K562 (cell line): ENCODE data around the gene SNAPC2. TPM values are rescaled to one million over a fixed set of nuclear protein-coding genes. Genes with fewer than 3 reads are reported as not detected.
A peak's percentile ranks its signal among the peaks of the same experiment; 100 is the strongest.

ENCODE experiments used
- CHCHD3 ChIP-seq: fragments of 250-450 bp; sonication (Bioruptor Pico); IDR thresholded peaks from 2 replicates; pipeline ENCODE4 v2.1.2; 2022; ENCODE audit warnings: mild to moderate bottlenecking
- KDM5B ChIP-seq: fragments of 200-600 bp; sonication (generic); IDR thresholded peaks from 2 replicates; pipeline ENCODE4 v1.6.1; 2012; ENCODE audit warnings: low read depth, mild to moderate bottlenecking, moderate library complexity, low read length, control low read depth, inconsistent platforms; ENCODE audit not compliant: insufficient replicate concordance
- KLF16 ChIP-seq: IDR thresholded peaks from 2 replicates; pipeline ENCODE4 v1.6.1; 2016; ENCODE audit warnings: antibody characterized with exemption
- MECOM ChIP-seq: fragments of 250-450 bp; sonication (Bioruptor Pico); IDR thresholded peaks from 2 replicates; pipeline ENCODE4 v1.8.0; 2022; ENCODE audit warnings: inconsistent platforms
- POLR2A ChIP-seq: fragments of 450-650 bp; conservative IDR thresholded peaks from 2 replicates; pipeline ENCODE4 v1.6.1; 2016
- PTRF ChIP-seq: fragments of 450-650 bp; IDR thresholded peaks from 2 replicates; pipeline ENCODE4 v1.6.1; 2016; ENCODE audit warnings: mild to moderate bottlenecking, missing genetic modification characterization, missing compliant biosample characterization
- ZNF232 ChIP-seq: sonication (generic); formaldehyde crosslinking; IDR thresholded peaks from 2 replicates; pipeline ENCODE4 v1.8.0; 2022; ENCODE audit warnings: mild to moderate bottlenecking, missing genetic modification reagents
- polyA plus RNA-seq, 8 experiments: library from polyadenylated mRNA; depleted of rRNA in 4 of 8; stranded (reverse) in 5 of 8; unstranded in 3 of 8; fragments of >200 nt; fragmentation: Nextera tagmentation in 2 of 8; fragmentation: Illumina TruSeq in 1 of 8; extraction: Ambion mirVana in 2 of 8; extraction: Trizol in 1 of 8; gene quantifications; 2 replicates each; pipeline versions ENCODE4 v1.2.1 to v1.2.3, GENCODE V29; 2011 to 2014; ENCODE audit warnings: inconsistent platforms in 1 of 8, missing spikeins in 1 of 8
- total RNA-seq, 7 experiments: library from RNA; depleted of rRNA in 6 of 7; stranded (reverse); fragments of >200 nt in 6 of 7; fragmentation: Illumina TruSeq in 2 of 7; extraction: Trizol in 2 of 7; gene quantifications; 2 replicates each; pipeline versions ENCODE4 v1.2.1 to v1.2.3, GENCODE V29; 2011 to 2021; ENCODE audit warnings: low replicate concordance in 1 of 7
- TF ChIP-seq, protein P1 (sequence below): fragments of 200-600 bp; sonication (generic); IDR thresholded peaks from one replicate; pipeline ENCODE4 v1.6.1; 2012; ENCODE audit warnings: mild to moderate bottlenecking, low read depth, low read length, inconsistent platforms
- TF ChIP-seq, protein P2 (sequence below): sonication (generic); formaldehyde crosslinking; IDR thresholded peaks from 2 replicates; pipeline ENCODE4 v1.8.1; 2022; ENCODE audit warnings: missing genetic modification reagents
- TF ChIP-seq, protein P3 (sequence below): sonication (generic); formaldehyde crosslinking; IDR thresholded peaks from 2 replicates; pipeline ENCODE4 v1.8.1; 2023; ENCODE audit warnings: mild to moderate bottlenecking, missing genetic modification reagents
- TF ChIP-seq, protein P4 (sequence below): conservative IDR thresholded peaks from 2 replicates; pipeline ENCODE4 v1.6.1; 2011; ENCODE audit warnings: low read depth, mild to moderate bottlenecking, low read length; ENCODE audit not compliant: control insufficient read depth

Gene SNAPC2
- total and polyA plus RNA-seq, 9 of the 15 experiments (the other 6 are each of a cell fraction or from before 2014, with no cell fraction given), result 0.59 to 45.1 (median 15.3) TPM

DNA sequence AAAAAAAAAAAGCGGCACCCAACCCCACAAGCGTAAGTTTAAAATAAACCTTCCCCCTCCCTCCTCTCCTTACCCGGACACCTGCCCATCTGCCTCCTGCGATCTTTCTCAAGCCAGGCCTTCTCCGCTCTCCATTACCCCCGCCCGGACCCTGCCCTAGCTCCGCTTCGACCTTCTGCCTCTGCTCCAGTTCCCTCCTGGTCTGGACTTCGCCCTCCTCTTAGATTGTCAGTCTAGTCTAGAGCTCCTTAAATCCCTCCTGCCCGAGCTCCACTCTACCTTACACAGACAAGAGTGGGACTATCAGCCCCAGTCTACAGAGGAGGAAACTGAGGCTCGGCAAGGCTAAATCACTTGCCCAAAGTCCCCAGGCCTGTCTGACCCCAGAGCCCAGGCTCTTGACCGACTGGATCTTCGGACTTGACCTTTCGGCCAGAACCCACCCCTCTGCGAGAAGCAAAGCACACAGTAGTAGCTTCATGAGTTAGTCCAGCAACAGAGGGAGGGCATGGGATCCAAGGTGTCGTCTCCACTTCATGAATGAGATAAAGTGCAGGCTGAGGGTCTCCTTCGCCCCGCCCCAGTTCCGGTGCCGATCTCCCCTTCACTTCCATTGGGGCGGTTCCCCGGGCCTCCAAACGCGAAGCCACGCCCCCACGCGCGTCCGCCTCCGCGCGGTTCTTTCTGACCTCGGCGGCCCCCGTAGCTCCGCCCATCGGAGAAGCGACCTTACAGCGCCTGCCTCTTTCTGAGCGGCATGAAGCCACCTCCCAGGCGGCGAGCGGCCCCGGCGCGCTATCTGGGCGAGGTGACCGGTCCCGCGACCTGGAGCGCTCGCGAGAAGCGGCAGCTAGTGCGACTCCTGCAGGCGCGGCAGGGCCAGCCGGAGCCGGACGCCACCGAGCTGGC, at the start of gene SNAPC2 (continued):
- TF ChIP-seq, protein P1, sequence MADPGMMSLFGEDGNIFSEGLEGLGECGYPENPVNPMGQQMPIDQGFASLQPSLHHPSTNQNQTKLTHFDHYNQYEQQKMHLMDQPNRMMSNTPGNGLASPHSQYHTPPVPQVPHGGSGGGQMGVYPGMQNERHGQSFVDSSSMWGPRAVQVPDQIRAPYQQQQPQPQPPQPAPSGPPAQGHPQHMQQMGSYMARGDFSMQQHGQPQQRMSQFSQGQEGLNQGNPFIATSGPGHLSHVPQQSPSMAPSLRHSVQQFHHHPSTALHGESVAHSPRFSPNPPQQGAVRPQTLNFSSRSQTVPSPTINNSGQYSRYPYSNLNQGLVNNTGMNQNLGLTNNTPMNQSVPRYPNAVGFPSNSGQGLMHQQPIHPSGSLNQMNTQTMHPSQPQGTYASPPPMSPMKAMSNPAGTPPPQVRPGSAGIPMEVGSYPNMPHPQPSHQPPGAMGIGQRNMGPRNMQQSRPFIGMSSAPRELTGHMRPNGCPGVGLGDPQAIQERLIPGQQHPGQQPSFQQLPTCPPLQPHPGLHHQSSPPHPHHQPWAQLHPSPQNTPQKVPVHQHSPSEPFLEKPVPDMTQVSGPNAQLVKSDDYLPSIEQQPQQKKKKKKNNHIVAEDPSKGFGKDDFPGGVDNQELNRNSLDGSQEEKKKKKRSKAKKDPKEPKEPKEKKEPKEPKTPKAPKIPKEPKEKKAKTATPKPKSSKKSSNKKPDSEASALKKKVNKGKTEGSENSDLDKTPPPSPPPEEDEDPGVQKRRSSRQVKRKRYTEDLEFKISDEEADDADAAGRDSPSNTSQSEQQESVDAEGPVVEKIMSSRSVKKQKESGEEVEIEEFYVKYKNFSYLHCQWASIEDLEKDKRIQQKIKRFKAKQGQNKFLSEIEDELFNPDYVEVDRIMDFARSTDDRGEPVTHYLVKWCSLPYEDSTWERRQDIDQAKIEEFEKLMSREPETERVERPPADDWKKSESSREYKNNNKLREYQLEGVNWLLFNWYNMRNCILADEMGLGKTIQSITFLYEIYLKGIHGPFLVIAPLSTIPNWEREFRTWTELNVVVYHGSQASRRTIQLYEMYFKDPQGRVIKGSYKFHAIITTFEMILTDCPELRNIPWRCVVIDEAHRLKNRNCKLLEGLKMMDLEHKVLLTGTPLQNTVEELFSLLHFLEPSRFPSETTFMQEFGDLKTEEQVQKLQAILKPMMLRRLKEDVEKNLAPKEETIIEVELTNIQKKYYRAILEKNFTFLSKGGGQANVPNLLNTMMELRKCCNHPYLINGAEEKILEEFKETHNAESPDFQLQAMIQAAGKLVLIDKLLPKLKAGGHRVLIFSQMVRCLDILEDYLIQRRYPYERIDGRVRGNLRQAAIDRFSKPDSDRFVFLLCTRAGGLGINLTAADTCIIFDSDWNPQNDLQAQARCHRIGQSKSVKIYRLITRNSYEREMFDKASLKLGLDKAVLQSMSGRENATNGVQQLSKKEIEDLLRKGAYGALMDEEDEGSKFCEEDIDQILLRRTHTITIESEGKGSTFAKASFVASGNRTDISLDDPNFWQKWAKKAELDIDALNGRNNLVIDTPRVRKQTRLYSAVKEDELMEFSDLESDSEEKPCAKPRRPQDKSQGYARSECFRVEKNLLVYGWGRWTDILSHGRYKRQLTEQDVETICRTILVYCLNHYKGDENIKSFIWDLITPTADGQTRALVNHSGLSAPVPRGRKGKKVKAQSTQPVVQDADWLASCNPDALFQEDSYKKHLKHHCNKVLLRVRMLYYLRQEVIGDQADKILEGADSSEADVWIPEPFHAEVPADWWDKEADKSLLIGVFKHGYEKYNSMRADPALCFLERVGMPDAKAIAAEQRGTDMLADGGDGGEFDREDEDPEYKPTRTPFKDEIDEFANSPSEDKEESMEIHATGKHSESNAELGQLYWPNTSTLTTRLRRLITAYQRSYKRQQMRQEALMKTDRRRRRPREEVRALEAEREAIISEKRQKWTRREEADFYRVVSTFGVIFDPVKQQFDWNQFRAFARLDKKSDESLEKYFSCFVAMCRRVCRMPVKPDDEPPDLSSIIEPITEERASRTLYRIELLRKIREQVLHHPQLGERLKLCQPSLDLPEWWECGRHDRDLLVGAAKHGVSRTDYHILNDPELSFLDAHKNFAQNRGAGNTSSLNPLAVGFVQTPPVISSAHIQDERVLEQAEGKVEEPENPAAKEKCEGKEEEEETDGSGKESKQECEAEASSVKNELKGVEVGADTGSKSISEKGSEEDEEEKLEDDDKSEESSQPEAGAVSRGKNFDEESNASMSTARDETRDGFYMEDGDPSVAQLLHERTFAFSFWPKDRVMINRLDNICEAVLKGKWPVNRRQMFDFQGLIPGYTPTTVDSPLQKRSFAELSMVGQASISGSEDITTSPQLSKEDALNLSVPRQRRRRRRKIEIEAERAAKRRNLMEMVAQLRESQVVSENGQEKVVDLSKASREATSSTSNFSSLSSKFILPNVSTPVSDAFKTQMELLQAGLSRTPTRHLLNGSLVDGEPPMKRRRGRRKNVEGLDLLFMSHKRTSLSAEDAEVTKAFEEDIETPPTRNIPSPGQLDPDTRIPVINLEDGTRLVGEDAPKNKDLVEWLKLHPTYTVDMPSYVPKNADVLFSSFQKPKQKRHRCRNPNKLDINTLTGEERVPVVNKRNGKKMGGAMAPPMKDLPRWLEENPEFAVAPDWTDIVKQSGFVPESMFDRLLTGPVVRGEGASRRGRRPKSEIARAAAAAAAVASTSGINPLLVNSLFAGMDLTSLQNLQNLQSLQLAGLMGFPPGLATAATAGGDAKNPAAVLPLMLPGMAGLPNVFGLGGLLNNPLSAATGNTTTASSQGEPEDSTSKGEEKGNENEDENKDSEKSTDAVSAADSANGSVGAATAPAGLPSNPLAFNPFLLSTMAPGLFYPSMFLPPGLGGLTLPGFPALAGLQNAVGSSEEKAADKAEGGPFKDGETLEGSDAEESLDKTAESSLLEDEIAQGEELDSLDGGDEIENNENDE, result no peak
- TF ChIP-seq POLR2A (peak; percentile 81), KDM5B (peak; percentile 44), ZNF232 (CRISPR knock-in tag) (no peak), PTRF (tag) (0 out of 2 replicates have a peak, but pooled peaks have one; percentile 19), CHCHD3 (CRISPR knock-in tag) (no peak), MECOM (CRISPR knock-in tag) (no peak), KLF16 (peak; percentile 73)
- TF ChIP-seq, protein P2, sequence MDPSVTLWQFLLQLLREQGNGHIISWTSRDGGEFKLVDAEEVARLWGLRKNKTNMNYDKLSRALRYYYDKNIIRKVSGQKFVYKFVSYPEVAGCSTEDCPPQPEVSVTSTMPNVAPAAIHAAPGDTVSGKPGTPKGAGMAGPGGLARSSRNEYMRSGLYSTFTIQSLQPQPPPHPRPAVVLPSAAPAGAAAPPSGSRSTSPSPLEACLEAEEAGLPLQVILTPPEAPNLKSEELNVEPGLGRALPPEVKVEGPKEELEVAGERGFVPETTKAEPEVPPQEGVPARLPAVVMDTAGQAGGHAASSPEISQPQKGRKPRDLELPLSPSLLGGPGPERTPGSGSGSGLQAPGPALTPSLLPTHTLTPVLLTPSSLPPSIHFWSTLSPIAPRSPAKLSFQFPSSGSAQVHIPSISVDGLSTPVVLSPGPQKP (CRISPR knock-in tag), result no peak
- TF ChIP-seq, protein P3, sequence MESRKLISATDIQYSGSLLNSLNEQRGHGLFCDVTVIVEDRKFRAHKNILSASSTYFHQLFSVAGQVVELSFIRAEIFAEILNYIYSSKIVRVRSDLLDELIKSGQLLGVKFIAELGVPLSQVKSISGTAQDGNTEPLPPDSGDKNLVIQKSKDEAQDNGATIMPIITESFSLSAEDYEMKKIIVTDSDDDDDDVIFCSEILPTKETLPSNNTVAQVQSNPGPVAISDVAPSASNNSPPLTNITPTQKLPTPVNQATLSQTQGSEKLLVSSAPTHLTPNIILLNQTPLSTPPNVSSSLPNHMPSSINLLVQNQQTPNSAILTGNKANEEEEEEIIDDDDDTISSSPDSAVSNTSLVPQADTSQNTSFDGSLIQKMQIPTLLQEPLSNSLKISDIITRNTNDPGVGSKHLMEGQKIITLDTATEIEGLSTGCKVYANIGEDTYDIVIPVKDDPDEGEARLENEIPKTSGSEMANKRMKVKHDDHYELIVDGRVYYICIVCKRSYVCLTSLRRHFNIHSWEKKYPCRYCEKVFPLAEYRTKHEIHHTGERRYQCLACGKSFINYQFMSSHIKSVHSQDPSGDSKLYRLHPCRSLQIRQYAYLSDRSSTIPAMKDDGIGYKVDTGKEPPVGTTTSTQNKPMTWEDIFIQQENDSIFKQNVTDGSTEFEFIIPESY (CRISPR knock-in tag), result peak; percentile 49; the same call in 1 of the 2 replicates
- TF ChIP-seq, protein P4, sequence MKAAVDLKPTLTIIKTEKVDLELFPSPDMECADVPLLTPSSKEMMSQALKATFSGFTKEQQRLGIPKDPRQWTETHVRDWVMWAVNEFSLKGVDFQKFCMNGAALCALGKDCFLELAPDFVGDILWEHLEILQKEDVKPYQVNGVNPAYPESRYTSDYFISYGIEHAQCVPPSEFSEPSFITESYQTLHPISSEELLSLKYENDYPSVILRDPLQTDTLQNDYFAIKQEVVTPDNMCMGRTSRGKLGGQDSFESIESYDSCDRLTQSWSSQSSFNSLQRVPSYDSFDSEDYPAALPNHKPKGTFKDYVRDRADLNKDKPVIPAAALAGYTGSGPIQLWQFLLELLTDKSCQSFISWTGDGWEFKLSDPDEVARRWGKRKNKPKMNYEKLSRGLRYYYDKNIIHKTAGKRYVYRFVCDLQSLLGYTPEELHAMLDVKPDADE, result no peak; the same call in 1 of the 2 replicates
